Mesenchymal stem cell (in vitro differentiated cells and primary cell): ENCODE measurements around the gene FOXQ1.
A peak's percentile ranks its signal among the peaks of the same experiment; 100 is the strongest.
"Not testable (repeated sequence)": the region's sequence is repeated elsewhere in the genome, so short reads cannot be mapped to it uniquely, and the experiment has no call there.

Source experiments
- DNase-seq: peaks from one replicate; pipeline ENCODE4 v3.0.0-alpha.2; 2013
- H2AFZ ChIP-seq: one replicate; pipeline ENCODE4 v1.6.1; 2013; ENCODE audit warnings: low read depth, mild to moderate bottlenecking, control low read depth, inconsistent platforms, low read length, moderate library complexity
- H2AK5ac ChIP-seq: 2 replicates; pipeline ENCODE4 v1.6.1; 2013; ENCODE audit warnings: low read length, moderate library complexity, mild to moderate bottlenecking, inconsistent platforms; ENCODE audit not compliant: severe bottlenecking
- H2BK120ac ChIP-seq: one replicate; pipeline ENCODE4 v1.6.1; 2013; ENCODE audit warnings: low read depth, mild to moderate bottlenecking, inconsistent platforms, low read length, moderate library complexity
- H2BK12ac ChIP-seq, 2 experiments: one replicate each; pipeline ENCODE4 v1.6.1; 2013; ENCODE audit warnings: inconsistent platforms in 2 of 2, low read length in 2 of 2, mild to moderate bottlenecking in 2 of 2, moderate library complexity in 2 of 2, control low read depth in 1 of 2
- H2BK15ac ChIP-seq: one replicate; pipeline ENCODE4 v1.6.1; 2013; ENCODE audit warnings: mild to moderate bottlenecking, low read depth, inconsistent platforms; ENCODE audit not compliant: poor library complexity, severe bottlenecking
- H2BK5ac ChIP-seq: 2 replicates; pipeline ENCODE4 v1.6.1; 2013; ENCODE audit warnings: low read depth, mild to moderate bottlenecking, low read length, control low read depth, inconsistent platforms; ENCODE audit not compliant: poor library complexity, severe bottlenecking
- H3K14ac ChIP-seq, 2 experiments: one replicate each; pipeline ENCODE4 v1.6.1; 2013; ENCODE audit warnings: inconsistent platforms in 2 of 2, low read length in 2 of 2, control low read depth in 1 of 2, mild to moderate bottlenecking in 1 of 2, moderate library complexity in 1 of 2
- H3K18ac ChIP-seq, 2 experiments: one replicate each; pipeline ENCODE4 v1.6.1; 2013; ENCODE audit warnings: inconsistent platforms in 2 of 2, low read length in 2 of 2, control low read depth in 1 of 2, low read depth in 1 of 2, mild to moderate bottlenecking in 1 of 2
- H3K23ac ChIP-seq, 2 experiments: one replicate each; pipeline ENCODE4 v1.6.1; 2013; ENCODE audit warnings: inconsistent platforms in 2 of 2, low read length in 2 of 2, mild to moderate bottlenecking in 2 of 2, moderate library complexity in 2 of 2, control low read depth in 1 of 2
- H3K27ac ChIP-seq: 2 replicates; pipeline ENCODE4 v1.5.1; 2013; ENCODE audit warnings: mild to moderate bottlenecking, moderate library complexity, low read length, control low read depth, inconsistent platforms; ENCODE audit not compliant: poor library complexity, severe bottlenecking
- H3K27me3 ChIP-seq, 2 experiments: 2 replicates each; pipeline versions ENCODE4 v1.6.1 to v1.7.0; 2013; ENCODE audit warnings: low read length in 2 of 2, mild to moderate bottlenecking in 2 of 2, moderate library complexity in 2 of 2, control low read depth in 1 of 2, inconsistent platforms in 1 of 2; ENCODE audit not compliant: control insufficient read depth in 1 of 2, insufficient read depth in 1 of 2
- H3K36me3 ChIP-seq, 2 experiments: 2 replicates each; pipeline versions ENCODE4 v1.6.1 to v1.7.0; 2013; ENCODE audit warnings: low read length in 2 of 2, control low read depth in 1 of 2, inconsistent platforms in 1 of 2, low read depth in 1 of 2, mild to moderate bottlenecking in 1 of 2; ENCODE audit not compliant: insufficient read depth in 2 of 2, control insufficient read depth in 1 of 2
- H3K4ac ChIP-seq, 2 experiments: one replicate each; pipeline ENCODE4 v1.6.1; 2013; ENCODE audit warnings: inconsistent platforms in 2 of 2, low read length in 2 of 2, mild to moderate bottlenecking in 2 of 2, moderate library complexity in 2 of 2, control low read depth in 1 of 2, low read depth in 1 of 2
- H3K4me1 ChIP-seq: 2 replicates; pipeline ENCODE4 v1.6.1; 2013; ENCODE audit warnings: low read depth, low read length, control low read depth; ENCODE audit not compliant: control insufficient read depth, insufficient read depth
- H3K4me2 ChIP-seq: 2 replicates; pipeline ENCODE4 v1.6.1; 2013; ENCODE audit warnings: low read length, mild to moderate bottlenecking, inconsistent platforms; ENCODE audit not compliant: poor library complexity, severe bottlenecking
- H3K4me3 ChIP-seq, 2 experiments: 2 replicates each; pipeline versions ENCODE4 v1.5.1 to v1.7.0; 2013; ENCODE audit warnings: low read length in 2 of 2, mild to moderate bottlenecking in 2 of 2, control low read depth in 1 of 2, low read depth in 1 of 2; ENCODE audit not compliant: insufficient read depth in 1 of 2
- H3K79me1 ChIP-seq: replicated peaks from 2 replicates; pipeline ENCODE4 v1.6.1; 2013; ENCODE audit warnings: mild to moderate bottlenecking, control low read depth, low read length, inconsistent platforms; ENCODE audit not compliant: poor library complexity, severe bottlenecking
- H3K9ac ChIP-seq: 2 replicates; pipeline ENCODE4 v1.7.0; 2013; ENCODE audit warnings: mild to moderate bottlenecking, low read length, moderate library complexity
- H3K9me3 ChIP-seq: 2 replicates; pipeline ENCODE4 v1.7.0; 2013; ENCODE audit warnings: mild to moderate bottlenecking, low read length; ENCODE audit not compliant: control insufficient read depth
- H4K8ac ChIP-seq: one replicate; pipeline ENCODE4 v1.6.1; 2013; ENCODE audit warnings: inconsistent platforms, mild to moderate bottlenecking, low read length, moderate library complexity
- H4K91ac ChIP-seq: one replicate; pipeline ENCODE4 v1.6.1; 2013; ENCODE audit warnings: mild to moderate bottlenecking, low read length, inconsistent platforms
- WGBS: methylation state at CpG from one replicate; pipeline ENCODE4 v1.1.7; 2013; ENCODE audit warnings: mixed read lengths; 5-methylcytosine and 5-hydroxymethylcytosine counted together

The FOXQ1 gene

GRCh38 chr6:1361717-1362116 is 49.8 kb downstream of the FOXQ1 start:
- H2BK12ac ChIP-seq: not testable (repeated sequence)
- 100% methylated on average over 1 of the region's 4 CpGs for WGBS

GRCh38 chr6:1362643-1363042 is 50.7 kb downstream of the FOXQ1 start:
- no peak overlapping the region for H3K14ac ChIP-seq
- no peak overlapping the region for H3K4me2 ChIP-seq
- H3K18ac ChIP-seq: no peak overlapping the region
- 79% methylated on average over 6 of the region's 9 CpGs for WGBS
- no peaks in the 10 kb centered on the region for H3K27me3 ChIP-seq
- no peaks in the 10 kb centered on the region for H3K36me3 ChIP-seq
- no peak overlapping the region for H4K8ac ChIP-seq
- no peak overlapping the region for H3K4me3 ChIP-seq
- no peak overlapping the region for H2AFZ ChIP-seq
- H3K4ac ChIP-seq: no peak overlapping the region
- no peak overlapping the region for H2AK5ac ChIP-seq
- no peak overlapping the region for H4K91ac ChIP-seq
- H3K79me1 ChIP-seq: no peaks in the 10 kb centered on the region
- H2BK15ac ChIP-seq: no peak overlapping the region
- H2BK12ac ChIP-seq: no peak overlapping the region
- H2BK5ac ChIP-seq: no peak overlapping the region
- no peak overlapping the region for H3K23ac ChIP-seq
- no peaks in the 10 kb centered on the region for H3K9me3 ChIP-seq
- H3K4me1 ChIP-seq: no peaks in the 10 kb centered on the region
- no peak overlapping the region for H2BK120ac ChIP-seq
- H3K27ac ChIP-seq: no peak overlapping the region
- H3K9ac ChIP-seq: no peak overlapping the region
- DNase-seq: no peak

More at GRCh38 chr6:1361717-1362116, 49.8 kb downstream of the FOXQ1 start:
- not testable (repeated sequence) for H3K4me1 ChIP-seq, H3K9me3 ChIP-seq, H3K9ac ChIP-seq, H3K27ac ChIP-seq, H2AK5ac ChIP-seq, H3K18ac ChIP-seq, H3K4me2 ChIP-seq, H3K79me1 ChIP-seq, H3K4me3 ChIP-seq, H3K23ac ChIP-seq, H2BK5ac ChIP-seq, H4K8ac ChIP-seq, H2AFZ ChIP-seq, DNase-seq, H4K91ac ChIP-seq, H3K14ac ChIP-seq, H2BK120ac ChIP-seq, H3K36me3 ChIP-seq, H3K4ac ChIP-seq, H3K27me3 ChIP-seq, H2BK15ac ChIP-seq

GRCh38 chr6:1363298-1363697 is 51.4 kb downstream of the FOXQ1 start:
- H3K18ac ChIP-seq: no peak overlapping the region
- H3K36me3 ChIP-seq: no peaks in the 10 kb centered on the region
- no peaks in the 10 kb centered on the region for H3K79me1 ChIP-seq
- H3K9ac ChIP-seq: peak overlapping the region; percentile 79
- no peak overlapping the region for H3K4me2 ChIP-seq
- no peak overlapping the region for H3K4ac ChIP-seq
- H3K9me3 ChIP-seq: no peaks in the 10 kb centered on the region
- H4K8ac ChIP-seq: no peak overlapping the region
- no peak overlapping the region for H2AK5ac ChIP-seq
- H3K4me1 ChIP-seq: no peaks in the 10 kb centered on the region
- no peak overlapping the region for H2AFZ ChIP-seq
- peaks cover 0 to 4% of the 10 kb centered on the region in 2 experiments for H3K27me3 ChIP-seq
- no peak overlapping the region for H2BK5ac ChIP-seq
- no peak overlapping the region for H3K23ac ChIP-seq
- no peak overlapping the region for H2BK12ac ChIP-seq
- no peak overlapping the region for H2BK15ac ChIP-seq
- H4K91ac ChIP-seq: no peak overlapping the region
- H3K14ac ChIP-seq: no peak overlapping the region
- H3K4me3 ChIP-seq: peak overlapping the region in 1 of 2 experiments; percentile 52
- no peak overlapping the region for H3K27ac ChIP-seq
- 94% methylated on average over 2 of the region's 4 CpGs for WGBS
- no peak for DNase-seq
- H2BK120ac ChIP-seq: no peak overlapping the region

GRCh38 chr6:1363729-1364572 is 52.1 kb downstream of the FOXQ1 start:
- Histone ChIP-seq H3K4ac (no peak overlapping the region), H3K23ac (no peak overlapping the region), H3K4me2 (no peak overlapping the region), H3K9ac (peak overlapping the region; percentile 79), H2BK12ac (no peak overlapping the region), H4K8ac (no peak overlapping the region), H3K18ac (no peak overlapping the region), H4K91ac (no peak overlapping the region), H2AFZ (no peak overlapping the region), H3K14ac (no peak overlapping the region), H3K36me3 (no peaks in the 10 kb centered on the region), H2BK5ac (no peak overlapping the region), H2BK15ac (no peak overlapping the region), H3K9me3 (no peaks in the 10 kb centered on the region), H3K79me1 (no peaks in the 10 kb centered on the region), H2AK5ac (no peak overlapping the region), H3K4me1 (no peaks in the 10 kb centered on the region), H2BK120ac (no peak overlapping the region), H3K27ac (no peak overlapping the region), H3K4me3 (peak overlapping the region in 1 of 2 experiments; percentile 52), H3K27me3 (peaks cover 0 to 10% of the 10 kb centered on the region in 2 experiments)
- no peak for DNase-seq
- 73% methylated on average over 16 of the region's 16 CpGs for WGBS
